NCI-H128 (cell line): ENCODE data around the gene ATCAY.

Experiments used
- DNase-seq: peaks from one replicate; lab custom pipeline; 2025; ENCODE audit not compliant: unreplicated experiment; lab: John Stamatoyannopoulos, UW

ATCAY gene, protein sequence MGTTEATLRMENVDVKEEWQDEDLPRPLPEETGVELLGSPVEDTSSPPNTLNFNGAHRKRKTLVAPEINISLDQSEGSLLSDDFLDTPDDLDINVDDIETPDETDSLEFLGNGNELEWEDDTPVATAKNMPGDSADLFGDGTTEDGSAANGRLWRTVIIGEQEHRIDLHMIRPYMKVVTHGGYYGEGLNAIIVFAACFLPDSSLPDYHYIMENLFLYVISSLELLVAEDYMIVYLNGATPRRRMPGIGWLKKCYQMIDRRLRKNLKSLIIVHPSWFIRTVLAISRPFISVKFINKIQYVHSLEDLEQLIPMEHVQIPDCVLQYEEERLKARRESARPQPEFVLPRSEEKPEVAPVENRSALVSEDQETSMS

DNA sequence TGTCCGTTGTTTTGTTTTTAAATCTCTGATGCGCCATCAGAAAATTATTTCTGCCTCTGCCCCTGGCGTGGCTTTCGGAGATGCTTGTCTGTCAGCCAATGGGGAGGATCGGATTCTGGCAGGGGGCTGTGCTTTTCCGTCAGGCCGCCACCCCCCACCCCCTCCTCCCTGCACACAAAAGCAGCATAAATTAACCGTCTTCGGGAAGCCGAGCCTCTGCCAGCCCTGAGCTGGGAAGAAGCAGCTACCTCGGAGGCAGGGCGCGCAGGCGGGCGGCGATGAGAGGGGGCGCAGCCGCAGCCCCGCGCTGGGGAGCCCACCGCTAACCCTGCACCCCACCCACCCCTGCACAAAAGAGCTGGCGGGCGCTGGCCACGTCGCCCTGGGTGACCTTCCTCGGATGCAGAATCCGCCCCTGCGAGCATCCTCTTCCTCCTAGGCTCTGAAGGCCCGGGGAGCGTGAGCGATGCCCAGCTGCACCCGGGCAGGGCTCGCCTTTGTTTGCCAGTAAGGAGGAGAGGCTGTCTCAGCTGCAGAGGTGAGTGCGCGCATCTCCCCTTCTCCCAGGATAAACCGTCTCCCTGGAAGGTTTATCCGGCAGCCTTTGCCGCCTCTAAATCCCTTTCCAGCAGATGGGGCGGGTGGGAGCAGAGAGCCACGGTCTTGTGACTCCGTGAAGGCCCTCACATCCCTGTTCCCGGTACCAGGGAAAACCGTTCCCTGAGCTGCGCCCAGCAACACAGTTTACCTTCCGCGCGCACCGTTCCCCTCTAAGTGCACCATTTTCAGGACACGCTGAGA, at the start of gene ATCAY:
Gene ATCAY (plus strand): TSS at position 215 of the 801 bp plus-strand sequence. CDS start 5,083 bp downstream, outside the sequence.
- DNase-seq = peak; percentile 70

DNA sequence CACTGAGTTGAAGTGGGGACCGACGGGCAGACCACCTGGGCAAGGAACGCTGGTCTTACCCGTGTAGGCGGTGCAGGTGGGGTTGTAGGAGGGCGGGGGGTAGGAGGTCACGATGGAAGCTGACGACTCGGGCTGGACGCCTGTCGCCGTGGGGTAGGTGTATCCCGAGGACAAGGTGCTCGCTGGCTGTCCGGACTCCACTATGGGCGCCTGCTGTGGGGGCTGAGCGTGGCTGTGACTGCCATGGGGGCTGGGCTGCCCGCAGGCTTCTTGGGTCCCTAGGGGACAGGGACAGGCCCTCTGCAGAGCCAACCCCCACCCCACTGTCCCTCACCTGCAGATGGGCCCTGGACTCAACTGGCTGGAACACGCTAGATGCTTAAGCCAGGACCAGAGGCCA, 48.9 kb upstream of the ATCAY start:
- no peak for DNase-seq

DNA sequence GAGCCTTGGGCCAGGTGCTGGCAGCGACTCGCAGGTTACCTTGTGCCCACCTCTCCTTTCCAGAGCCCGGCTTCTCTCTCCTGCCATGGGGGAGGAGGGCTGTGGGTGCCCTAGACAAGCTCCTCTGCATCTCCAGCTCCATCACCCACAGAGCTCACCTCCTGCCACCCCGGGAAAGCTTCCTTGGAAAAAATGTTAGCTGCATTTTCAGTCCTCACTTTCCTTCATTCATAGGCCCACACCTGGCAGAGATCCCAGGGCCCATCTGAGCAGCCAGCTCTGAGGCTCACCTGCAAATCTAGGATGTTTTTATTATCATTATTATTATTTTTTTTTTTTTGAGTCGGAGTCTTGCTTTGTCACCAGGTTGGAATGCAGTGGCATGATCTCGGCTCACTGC, 48.5 kb upstream of the ATCAY start:
- DNase-seq = no peak

DNA sequence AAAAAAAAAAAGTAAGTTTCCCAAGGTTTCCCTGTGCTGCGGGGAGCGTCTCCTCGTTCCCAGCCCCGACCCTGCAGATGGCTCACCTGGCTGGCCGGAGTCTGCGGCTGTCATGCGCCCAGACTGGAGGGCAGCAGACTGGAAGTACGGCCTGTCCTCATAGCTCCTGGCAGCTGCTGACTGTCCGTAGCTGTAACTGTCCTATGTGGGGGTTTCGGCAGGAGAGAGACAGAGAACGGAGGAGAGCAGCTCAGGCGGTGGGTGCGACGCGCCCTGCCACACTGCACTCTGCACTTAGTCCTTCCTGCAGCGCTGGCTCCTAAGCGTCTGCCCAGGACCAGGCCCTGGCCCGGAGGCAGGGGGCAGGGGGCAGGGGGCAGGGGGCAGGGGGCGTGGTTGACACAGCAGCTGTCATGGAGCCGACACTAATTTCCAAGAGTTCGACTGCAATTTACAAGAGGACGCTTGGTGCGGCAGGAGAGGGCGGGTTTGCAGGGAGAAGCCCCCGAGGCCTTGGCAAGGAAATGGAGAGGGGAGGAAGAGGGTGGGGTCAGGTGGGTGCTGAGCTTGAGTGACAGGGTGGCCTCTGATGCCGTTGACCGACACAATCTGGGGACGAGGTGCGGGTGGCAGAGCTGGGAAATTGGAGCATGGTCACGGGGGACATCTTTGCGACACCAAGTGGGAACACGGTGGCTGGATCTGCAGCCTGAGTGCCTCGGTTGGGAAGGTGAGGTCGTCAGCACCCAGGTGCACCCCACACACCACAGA, 46.7 kb upstream of the ATCAY start:
- DNase-seq = no peak

DNA sequence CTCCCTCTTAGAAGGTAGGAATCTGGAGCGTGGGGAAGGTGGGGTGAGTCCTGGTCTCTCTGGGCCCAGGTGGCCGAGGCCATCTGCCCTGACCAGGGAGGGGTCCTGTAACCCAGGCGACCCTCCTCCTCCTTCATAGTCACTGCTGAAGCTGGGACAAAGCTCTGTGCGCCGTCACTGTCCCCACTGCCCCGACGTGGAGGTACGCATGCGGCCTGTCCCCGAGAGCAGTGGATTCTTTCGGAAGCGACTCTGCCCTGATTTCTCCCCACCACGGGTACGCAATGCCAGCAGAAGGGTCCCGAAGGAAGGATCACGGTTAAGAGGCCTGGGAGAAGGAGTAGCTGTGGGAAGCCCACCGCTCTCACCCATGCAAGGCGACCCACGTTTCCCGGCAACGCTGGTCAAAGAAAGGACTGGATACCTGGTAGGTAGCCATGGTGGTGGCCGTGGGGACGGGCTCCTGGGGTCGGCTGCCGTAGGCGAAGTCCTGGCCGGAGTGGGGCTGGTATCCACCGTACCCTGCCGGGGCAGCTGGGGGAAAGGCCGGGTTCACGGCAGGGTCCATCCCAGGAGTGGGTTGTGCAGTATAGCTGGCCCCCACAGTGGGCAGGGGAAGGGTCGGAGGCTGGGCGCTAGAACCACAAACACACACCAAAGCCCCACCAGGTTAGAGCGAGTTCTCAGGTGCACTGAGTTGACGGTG, 46.0 kb upstream of the ATCAY start:
- DNase-seq = no peak

DNA sequence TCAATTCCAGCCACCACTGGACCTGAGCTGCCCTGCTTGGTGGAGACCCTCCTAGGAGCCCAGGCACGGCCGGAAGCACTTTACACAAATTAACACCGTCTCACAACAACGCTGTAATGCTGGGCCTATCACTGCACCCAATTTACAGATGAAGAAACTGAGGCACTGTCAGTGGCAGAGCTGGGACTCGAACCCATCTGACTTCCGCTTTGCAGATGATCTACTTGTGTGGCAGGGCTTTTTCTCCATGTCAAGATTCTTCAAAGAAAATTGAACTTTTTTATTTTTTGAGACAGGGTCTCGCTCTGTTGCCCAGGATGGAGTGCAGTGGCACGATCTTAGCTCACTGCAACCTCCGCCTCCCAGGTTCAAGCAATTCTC, 45.4 kb upstream of the ATCAY start:
- DNase-seq = no peak

DNA sequence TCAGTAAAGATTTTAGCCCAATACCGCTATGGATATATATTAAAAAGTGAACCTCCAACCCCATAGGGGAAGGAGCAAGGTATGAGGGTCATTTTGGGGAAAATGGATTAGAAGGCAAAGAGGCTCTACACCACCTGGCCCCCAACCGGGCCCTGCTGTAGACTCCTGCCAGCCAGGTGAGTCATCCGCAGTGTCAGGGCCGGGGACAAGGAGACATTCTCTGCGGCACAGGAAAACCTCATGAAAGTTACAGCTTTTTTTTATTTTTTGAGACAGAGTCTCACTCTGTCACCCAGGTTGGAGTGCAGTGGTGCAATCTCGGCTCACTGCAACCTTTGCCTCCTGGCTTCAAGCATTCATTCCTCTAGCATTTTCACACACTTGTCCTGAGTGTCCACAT, 43.6 kb upstream of the ATCAY start:
- no peak for DNase-seq

DNA sequence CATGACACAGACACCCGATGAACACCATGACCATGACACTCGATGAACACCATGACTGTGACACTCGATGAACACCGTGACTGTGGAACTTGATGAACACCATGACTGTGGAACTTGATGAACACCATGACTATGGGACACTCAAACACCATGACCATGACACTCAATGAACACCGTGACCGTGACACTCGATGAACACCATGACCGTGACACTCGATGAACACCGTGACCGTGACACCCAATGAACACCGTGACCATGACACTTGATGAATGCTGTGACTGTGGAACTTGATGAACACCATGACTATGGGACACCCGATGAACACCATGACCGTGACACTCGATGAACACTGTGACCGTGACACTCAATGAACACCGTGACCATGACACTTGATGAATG, 43.2 kb upstream of the ATCAY start:
- DNase-seq = no peak

DNA sequence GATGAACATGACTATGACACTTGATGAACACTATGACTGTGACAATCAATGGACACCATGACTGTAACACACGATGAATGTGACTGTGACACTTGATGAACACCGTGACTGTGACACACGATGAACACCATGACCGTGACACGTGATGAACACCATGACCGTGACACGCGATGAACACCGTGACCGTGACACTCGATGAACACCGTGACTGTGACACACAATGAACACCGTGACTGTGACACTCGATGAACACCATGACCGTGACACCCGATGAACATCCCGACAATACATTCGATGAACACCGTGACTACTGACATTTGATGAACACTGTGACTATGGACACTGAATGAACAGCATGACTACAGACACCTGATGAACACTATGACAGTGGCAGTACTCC, 42.6 kb upstream of the ATCAY start:
- DNase-seq = no peak

DNA sequence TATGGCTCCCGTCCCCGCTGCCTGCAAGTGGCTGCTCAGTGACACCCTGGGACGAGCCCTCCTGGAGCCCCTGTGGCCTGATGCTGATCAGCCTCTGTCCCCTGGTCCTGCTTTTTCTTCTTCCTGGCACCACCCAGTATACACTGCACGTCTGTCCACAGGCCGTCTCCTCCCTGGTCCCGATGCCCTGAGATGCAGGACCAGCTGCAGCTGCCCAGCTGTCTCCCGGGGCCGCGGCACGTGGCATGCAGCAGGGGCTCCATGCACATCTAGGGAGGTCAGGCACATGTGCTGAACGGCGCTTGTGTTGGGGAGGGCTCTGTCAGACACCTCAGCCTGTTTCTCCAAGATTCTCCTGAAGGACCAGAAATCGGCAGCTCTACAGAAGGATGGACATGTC, 41.8 kb upstream of the ATCAY start:
- DNase-seq = no peak

DNA sequence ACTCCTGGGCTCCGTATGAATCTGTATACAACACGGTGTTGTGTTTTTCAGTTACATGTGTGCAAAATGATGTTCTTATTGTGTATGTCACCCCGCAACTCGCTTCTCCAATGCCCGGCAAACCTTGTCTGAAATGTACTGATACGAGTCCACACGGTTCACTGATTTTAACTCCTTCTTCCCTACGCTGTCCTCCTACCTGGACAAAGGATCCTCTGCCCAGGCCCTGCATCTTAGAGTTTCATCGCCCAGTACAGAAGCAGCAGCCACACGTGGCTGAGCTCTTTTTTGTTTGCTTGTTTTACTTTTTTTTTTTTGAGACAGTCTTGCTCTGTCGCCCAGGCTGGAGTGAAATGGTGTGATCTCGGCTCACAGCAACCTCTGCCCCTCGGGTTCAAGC, 40.5 kb upstream of the ATCAY start:
- DNase-seq = no peak

DNA sequence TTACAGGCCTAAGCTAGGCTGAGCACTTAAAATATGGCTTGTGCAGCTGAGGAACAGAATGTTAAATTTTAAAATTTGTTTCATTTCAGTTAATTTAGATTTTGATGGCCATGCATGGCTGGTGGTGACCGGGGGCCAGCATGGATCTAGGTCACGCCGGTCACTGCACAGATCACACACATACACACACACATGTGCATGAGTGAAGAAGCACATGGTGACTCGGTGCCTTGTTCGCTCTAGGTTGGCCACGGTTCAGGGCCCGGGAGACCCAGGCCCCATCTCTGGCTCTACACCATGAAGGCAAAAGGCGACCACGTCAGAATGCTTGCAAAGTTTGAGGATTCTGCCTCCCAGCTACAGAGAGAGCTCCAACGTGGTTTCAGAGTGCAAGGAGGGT, 39.7 kb upstream of the ATCAY start:
- no peak for DNase-seq

DNA sequence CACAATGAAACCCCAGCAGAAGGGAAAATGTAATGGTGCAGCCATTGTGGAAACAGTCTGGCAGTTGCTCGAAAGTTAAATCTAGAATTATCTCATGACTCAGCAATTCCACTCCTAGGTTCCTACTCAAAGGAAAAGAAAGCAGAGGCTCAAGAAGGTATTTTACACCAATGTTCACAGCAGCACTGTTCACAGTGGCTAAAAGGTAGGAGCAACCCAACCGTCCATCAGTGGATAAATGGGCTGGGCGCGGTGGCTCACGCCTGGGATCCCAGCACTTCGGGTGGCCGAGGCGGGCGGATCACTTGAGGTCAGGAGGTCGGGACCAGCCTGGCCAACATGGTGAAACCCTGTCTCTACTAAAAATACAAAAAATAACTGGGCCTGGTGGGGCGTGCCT, 37.5 kb upstream of the ATCAY start:
- no peak for DNase-seq

DNA sequence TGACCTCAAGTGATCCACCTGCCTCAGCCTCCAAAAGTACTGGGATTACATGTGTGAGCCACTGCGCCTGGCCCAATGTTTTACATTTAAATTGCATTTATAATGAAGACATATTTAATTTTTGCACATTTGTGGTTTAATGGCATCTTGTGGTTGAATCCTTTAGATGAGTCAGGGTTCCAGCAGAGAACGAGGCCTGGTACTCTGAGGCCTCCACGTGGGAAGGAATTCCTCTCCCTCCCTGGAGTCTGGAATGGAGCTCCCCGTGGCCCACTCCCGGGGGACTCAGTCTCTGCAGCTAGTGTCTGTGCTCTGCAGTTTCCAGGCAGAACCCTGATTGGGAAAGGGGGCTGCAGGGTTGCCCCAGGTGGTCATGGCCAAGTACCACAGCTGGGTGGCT, 35.9 kb upstream of the ATCAY start:
- no peak for DNase-seq

DNA sequence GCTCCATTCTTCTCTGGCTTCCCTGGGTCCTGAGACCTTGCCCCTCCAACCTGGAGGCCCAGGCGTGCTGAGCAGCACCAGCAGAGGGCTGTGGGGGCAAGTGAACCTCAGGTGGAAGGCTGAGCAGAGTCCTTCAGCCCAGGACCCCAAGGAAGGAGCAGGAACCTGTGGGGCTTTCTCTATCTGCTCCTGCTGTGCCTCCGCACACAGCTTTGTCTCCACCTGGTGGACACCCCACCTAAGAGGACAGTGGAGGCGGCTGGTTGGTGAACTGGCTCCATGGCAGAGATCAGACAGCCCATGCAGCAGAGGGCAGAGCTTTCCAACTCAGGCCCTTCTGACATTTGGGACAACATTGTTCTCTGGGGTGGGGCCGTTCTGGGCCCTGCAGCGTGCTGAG, 31.4 kb upstream of the ATCAY start:
- no peak for DNase-seq

DNA sequence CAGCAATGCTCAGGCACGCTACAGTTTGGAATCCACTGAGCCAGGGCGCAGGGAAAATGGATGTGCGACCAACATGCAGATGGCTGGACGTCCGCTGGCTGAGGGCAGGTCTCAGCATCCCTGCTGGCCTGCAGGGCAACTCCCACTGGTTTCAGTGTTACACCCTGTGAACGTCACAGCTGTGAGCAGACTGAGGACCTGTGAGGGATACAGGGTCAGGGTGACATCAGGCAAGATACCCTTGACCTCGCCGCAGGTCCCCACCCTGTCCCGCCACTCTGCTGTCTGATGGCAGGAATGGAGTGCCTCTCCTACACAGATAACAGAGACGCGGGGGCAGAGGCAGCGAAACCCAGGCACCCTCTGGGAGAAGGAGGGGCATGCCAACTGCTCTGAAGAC, 30.7 kb upstream of the ATCAY start:
- no peak for DNase-seq

DNA sequence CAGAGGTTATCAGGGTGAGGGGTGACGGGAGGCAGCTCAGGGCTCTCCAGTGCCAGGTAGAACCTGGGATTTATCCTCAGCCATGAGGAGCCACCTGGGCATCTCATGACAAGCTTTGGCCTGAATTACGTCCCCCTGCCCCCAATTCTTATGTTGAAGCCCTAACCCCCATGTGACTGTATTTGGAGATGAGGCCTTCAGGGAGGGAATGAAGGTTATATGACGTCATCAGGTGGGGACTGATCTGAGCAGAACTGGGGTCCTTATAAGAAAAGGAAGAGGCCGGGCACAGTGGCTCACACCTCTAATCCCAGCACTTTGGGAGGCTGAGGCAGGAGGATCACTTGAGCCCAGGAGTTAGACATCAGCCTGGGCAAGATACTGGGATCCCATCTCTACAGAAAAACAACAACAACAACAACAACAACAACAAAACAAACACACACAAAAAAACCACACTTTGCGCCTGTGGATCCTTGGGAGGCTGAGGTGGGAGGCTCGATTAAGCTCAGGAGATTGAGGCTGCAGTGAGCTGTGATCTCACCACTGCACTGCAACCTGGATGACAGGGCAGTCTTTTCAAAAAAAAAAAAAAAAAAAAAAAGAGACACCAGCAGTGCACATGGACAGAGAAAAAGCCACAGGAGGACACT, 30.0 kb upstream of the ATCAY start:
- DNase-seq = no peak

DNA sequence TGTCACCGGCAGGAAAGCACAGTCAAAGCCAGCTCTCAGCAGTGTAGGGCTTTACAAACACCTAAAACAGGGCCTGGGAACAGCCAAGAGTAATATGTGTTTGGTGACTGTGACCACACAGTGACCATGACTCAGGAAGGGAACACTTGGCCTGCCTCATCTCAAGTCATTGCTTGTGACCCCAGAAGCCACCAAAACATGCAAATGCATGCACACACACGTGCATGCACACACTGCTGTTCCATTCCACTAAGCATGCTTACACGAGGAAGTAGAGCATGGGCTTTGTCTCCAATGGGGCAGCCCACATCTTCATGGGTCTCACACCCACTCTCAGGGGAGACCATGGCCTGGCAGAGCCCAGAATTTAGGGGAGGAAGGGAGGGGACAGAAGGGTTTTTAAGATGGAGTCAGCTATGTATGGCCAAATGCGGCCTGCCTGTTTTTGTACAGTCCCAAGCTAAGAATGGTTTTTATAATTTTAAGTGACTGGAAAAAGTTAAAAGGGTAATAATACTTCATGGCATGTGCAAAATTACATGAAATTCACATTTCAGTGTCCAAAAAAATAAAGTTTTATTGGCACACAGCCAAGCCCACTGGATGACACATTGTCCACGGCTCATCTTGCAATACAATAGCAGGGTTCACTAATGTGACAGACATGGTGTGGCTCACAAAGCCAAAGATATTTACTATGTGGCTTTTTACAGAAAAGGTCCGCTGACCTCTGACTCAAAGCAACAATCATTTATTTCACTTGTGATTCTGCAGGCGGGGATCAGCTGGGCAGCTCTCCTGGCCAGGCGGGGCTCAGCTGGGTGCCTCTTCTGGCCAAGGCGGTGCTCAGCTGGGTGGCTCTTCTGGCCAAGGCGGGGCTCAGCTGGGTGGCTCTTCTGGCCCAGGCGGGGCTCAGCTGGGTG, 29.0 kb upstream of the ATCAY start:
- DNase-seq = no peak

DNA sequence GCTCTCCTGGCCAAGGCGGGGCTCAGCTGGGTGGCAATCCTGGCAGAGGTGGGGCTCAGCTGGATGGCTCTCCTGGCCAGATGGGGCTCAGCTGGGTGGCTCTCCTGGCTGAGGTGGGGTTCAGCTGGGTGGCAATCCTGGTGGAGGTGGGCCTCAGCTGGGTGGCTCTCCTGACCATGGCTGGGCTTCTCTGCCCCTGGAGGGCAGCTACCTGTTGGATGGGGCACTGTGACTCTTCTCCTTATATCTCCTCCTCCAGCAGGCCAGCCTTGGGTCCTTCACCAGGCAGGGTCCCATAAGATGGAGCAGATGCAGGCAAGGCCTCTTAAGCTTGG, 28.3 kb upstream of the ATCAY start:
- no peak for DNase-seq
